Tibial nerve (tissue), 3 donors: Measurements from ENCODE around the gene WFIKKN1.

ENCODE experiments used
- CTCF ChIP-seq, 5 experiments: fragments of 200-600 bp in 3 of 5; fragments of 450-650 bp in 2 of 5; sonication (generic) in 3 of 5; IDR thresholded peaks; one replicate each; pipeline ENCODE4 v1.5.1; 2016 to 2019; ENCODE audit warnings: antibody characterized with exemption in 5 of 5, mild to moderate bottlenecking in 3 of 5, moderate library complexity in 2 of 5
- POLR2A ChIP-seq, 2 donors: fragments of 450-650 bp; IDR thresholded peaks; one replicate each; pipeline ENCODE4 v1.6.1; 2017; ENCODE audit warnings: antibody characterized with exemption in 2 of 2, mild to moderate bottlenecking in 2 of 2, moderate library complexity in 2 of 2

GRCh38 chr16:669666-670065 lies 38.9 kb downstream of the WFIKKN1 start:
- TF ChIP-seq CTCF (IDR thresholded peaks at IDR 0.05) (no peak), POLR2A (IDR thresholded peaks at IDR 0.05) (no peak)
